Adipocyte (in vitro differentiated cells): Measurements from ENCODE around the gene CC2D1A.
A peak's percentile ranks its signal among the peaks of the same experiment; 100 is the strongest.
"Not testable (repeated sequence)": the region's sequence is repeated elsewhere in the genome, so short reads cannot be mapped to it uniquely, and the experiment has no call there.

Source experiments
- DNase-seq: peaks from one replicate; pipeline ENCODE4 v3.0.0-alpha.2; 2015; ENCODE audit warnings: low read depth
- H3K27me3 ChIP-seq: replicated peaks from 2 replicates; pipeline ENCODE4 v1.7.0; 2013; ENCODE audit warnings: mild to moderate bottlenecking, low read length, moderate library complexity; ENCODE audit not compliant: control insufficient read depth, insufficient read depth
- H3K36me3 ChIP-seq: 2 replicates; pipeline ENCODE4 v1.7.0; 2013; ENCODE audit warnings: low read length, mild to moderate bottlenecking, moderate library complexity; ENCODE audit not compliant: control insufficient read depth, insufficient read depth, severe bottlenecking
- H3K4me1 ChIP-seq: 2 replicates; pipeline ENCODE4 v1.7.0; 2013; ENCODE audit warnings: mild to moderate bottlenecking, low read length, moderate library complexity; ENCODE audit not compliant: control insufficient read depth, insufficient read depth
- H3K4me3 ChIP-seq: 2 replicates; pipeline ENCODE4 v1.7.0; 2013; ENCODE audit warnings: mild to moderate bottlenecking, low read length, moderate library complexity
- H3K9ac ChIP-seq: 2 replicates; pipeline ENCODE4 v1.7.0; 2013; ENCODE audit warnings: mild to moderate bottlenecking, low read length, moderate library complexity
- H3K9me3 ChIP-seq: 2 replicates; pipeline ENCODE4 v1.7.0; 2013; ENCODE audit warnings: mild to moderate bottlenecking, low read length, moderate library complexity; ENCODE audit not compliant: control insufficient read depth

CC2D1A gene

DNA sequence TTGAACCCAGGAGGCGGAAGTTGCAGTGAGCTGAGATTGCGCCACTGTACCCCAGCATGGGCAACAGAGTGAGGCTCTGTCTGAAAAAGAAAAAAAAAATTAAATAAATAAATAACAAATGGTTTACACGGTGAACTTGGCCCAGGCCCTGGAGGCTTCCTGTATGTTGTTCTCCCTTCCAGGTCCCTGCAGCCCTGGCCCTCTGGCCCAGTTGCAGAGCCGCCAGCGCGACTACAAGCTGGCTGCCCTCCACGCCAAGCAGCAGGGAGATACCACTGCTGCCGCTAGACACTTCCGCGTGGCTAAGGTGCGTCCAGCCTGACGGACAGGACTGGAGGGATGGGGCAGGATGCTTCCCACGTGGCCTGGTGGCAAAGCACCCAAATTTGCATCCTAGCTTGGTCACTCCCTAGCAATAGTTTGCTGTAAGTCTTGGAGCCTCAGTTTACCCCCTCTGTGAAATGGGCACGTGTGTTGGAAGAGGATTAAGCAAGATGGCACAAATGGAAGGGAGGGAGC lies 11.9 kb downstream of the CC2D1A start:
- Histone ChIP-seq H3K4me3 (no peak overlapping the region), H3K9ac (no peak overlapping the region), H3K36me3 (peaks cover 47% of the 10 kb centered on the region), H3K4me1 (no peaks in the 10 kb centered on the region), H3K27me3 (no peaks in the 10 kb centered on the region), H3K9me3 (no peaks in the 10 kb centered on the region)
- DNase-seq, result no peak

DNA sequence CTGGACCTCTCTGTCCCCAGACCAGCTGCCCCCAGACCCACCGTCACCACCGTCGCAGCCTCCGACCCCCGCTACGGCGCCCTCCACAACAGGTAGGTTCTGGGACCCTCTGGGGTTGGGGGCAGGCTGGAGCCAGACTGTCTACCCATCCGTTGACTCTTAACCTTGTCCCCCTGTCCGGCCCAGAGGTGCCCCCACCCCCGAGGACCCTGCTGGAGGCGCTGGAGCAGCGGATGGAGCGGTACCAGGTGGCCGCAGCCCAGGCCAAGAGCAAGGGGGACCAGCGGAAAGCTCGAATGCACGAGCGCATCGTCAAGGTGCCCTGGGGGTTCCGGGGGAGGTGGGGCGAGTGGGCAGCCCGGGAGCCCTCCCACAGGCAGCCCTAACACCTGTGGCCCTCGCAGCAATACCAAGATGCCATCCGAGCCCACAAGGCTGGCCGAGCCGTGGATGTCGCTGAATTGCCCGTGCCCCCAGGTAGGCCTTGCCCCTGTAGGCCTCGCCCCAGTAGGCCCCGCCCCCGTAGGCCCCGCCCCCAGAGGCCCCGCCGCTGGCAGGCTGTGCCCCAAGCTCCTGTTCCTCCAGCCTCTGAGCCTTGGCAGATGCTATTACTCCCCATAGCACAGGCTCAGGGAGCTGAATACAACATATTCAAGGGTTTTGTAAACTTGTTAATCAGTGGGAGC lies 12.9 kb downstream of the CC2D1A start:
- Histone ChIP-seq H3K9ac (no peak overlapping the region), H3K36me3 (peaks cover 45% of the 10 kb centered on the region), H3K4me1 (no peaks in the 10 kb centered on the region), H3K9me3 (no peaks in the 10 kb centered on the region), H3K27me3 (no peaks in the 10 kb centered on the region), H3K4me3 (no peak overlapping the region)
- DNase-seq, result no peak

DNA sequence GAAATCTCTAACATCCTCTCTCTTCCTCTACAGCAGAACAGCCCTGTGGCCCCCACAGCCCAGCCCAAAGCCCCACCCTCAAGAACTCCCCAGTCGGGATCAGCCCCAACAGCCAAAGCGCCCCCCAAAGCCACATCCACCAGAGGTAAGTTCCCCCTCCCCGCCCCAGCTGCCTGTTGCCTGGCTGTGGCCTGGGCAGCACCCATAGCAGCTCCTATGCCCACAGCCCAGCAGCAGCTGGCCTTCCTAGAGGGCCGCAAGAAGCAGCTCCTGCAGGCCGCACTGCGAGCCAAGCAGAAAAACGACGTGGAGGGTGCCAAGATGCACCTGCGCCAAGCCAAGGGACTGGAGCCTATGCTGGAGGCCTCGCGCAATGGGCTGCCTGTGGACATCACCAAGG lies 14.5 kb downstream of the CC2D1A start:
- no peak for DNase-seq
- H3K9me3 ChIP-seq, result no peaks in the 10 kb centered on the region
- peaks cover 45% of the 10 kb centered on the region for H3K36me3 ChIP-seq
- no peaks in the 10 kb centered on the region for H3K4me1 ChIP-seq
- H3K4me3 ChIP-seq, result no peak overlapping the region
- no peaks in the 10 kb centered on the region for H3K27me3 ChIP-seq
- H3K9ac ChIP-seq, result no peak overlapping the region

DNA sequence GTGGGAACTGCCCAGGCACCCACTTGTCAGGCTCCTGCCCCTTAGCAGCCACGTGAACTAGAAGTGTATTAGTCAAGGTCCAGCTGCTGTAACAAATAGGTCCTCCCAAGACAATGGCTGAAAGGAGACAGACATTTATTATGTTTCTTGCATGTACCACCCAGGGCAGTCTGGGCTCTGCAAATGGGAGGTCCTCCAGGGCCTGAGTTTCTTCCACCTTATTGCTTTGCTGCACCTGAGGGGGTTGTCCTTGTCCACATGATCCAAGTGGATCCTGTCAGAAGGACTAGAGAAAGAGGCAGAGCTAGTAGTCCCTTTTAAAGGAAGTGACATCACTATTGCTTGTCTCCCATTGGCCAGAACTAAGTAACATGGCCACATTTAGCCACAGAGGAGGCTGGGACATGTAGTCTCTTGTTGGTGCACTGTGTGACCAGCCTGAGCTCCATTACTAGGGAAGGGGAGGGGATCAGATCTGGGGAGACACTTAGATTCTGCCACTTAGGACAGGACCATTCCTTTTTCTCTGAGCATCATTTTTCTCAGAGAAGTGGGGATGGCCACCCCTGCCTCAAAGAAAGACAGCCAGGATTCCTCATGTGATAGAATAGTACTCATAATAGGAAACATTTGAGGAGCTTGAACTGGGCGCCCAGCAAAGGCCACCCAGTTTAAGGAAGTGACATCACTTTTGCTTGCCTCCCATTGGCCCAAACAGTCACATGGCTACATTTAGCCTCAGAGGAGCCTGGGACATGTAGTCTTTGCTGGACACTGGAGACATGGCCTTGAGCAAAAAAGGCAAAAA lies 15.1 kb downstream of the CC2D1A start:
- Histone ChIP-seq H3K27me3 (no peaks in the 10 kb centered on the region), H3K36me3 (peaks cover 41% of the 10 kb centered on the region), H3K4me1 (no peaks in the 10 kb centered on the region), H3K9me3 (no peaks in the 10 kb centered on the region), H3K9ac (no peak overlapping the region), H3K4me3 (no peak overlapping the region)
- peak; percentile 51 for DNase-seq

DNA sequence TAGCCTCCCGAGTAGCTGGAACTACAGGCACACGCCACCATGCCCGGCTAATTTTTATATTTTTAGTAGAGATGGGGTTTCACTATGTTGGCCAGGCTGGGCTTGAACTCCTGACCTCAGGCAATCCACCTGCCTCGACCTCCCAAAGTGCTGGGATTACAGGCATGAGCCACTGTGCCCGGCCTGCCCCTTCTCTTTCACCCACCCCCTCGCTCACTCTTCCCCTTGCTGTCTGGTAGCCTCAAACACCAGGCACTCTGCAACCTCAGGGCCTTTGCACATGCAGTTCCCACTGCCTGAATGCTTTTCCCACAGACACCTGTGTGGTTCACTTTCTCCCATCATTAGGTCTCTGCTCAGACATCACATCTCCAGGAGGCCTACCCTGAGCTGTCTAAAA lies 16.1 kb downstream of the CC2D1A start:
- H3K36me3 ChIP-seq, result peaks cover 49% of the 10 kb centered on the region
- H3K4me3 ChIP-seq, H3K27me3 ChIP-seq, H3K9me3 ChIP-seq, H3K9ac ChIP-seq, DNase-seq, H3K4me1 ChIP-seq: not testable (repeated sequence)

DNA sequence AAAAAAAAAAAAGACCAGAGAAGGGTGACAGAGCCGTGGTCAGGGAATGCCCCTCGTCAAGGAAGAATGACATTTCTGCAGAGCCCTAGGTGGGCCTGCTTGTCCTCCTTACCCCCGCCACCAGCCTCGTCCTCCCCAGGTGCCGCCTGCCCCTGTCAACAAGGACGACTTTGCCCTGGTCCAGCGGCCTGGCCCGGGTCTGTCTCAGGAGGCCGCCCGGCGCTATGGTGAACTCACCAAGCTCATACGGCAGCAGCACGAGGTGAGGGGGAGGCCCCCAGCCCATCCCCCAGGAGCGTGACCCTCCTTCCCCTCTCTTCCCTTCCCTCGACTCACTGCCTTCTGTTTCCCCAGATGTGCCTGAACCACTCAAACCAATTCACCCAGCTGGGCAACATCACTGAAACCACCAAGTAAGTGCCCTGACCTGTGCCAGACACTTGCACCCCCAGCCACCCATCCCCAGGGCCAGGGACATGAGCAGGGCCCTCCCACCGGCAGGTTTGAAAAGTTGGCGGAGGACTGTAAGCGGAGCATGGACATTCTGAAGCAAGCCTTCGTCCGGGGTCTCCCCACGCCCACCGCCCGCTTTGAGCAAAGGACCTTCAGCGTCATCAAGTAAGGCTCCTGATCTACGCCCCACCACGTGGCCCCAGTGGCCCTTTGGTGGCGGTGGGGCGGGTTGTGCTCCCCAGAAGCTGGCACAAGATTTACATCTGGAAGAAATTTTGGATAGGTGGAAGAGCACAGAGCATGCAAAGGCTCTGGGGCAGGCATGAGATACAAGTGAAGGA lies 17.4 kb downstream of the CC2D1A start:
- H3K36me3 ChIP-seq, result peaks cover 51% of the 10 kb centered on the region
- no peaks in the 10 kb centered on the region for H3K27me3 ChIP-seq
- no peaks in the 10 kb centered on the region for H3K4me1 ChIP-seq
- no peak for DNase-seq
- H3K9ac ChIP-seq, result no peak overlapping the region
- H3K4me3 ChIP-seq, result no peak overlapping the region
- H3K9me3 ChIP-seq, result no peaks in the 10 kb centered on the region

DNA sequence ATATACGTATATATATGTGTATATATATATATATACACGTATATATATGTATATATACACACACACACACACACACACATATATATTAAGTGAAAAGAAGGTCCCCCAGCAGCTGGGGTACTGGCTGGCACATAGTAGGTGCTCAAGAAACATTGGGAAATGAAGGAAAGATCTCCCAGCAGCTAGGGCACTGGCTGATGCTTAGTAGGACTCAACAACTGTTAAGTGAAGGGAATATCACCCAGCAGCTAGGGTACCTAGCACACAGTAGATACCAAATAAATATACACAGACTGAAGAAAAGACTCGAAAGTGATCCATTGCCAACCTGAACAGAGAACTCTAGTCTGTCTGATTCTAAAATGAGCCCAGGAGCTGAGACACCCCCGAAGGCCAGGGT lies 20.0 kb downstream of the CC2D1A start:
- H3K9ac ChIP-seq, result no peak overlapping the region
- H3K36me3 ChIP-seq, result peaks cover 43% of the 10 kb centered on the region
- DNase-seq, result no peak
- H3K9me3 ChIP-seq, result no peaks in the 10 kb centered on the region
- H3K27me3 ChIP-seq, result no peaks in the 10 kb centered on the region
- H3K4me1 ChIP-seq, result no peaks in the 10 kb centered on the region
- no peak overlapping the region for H3K4me3 ChIP-seq

DNA sequence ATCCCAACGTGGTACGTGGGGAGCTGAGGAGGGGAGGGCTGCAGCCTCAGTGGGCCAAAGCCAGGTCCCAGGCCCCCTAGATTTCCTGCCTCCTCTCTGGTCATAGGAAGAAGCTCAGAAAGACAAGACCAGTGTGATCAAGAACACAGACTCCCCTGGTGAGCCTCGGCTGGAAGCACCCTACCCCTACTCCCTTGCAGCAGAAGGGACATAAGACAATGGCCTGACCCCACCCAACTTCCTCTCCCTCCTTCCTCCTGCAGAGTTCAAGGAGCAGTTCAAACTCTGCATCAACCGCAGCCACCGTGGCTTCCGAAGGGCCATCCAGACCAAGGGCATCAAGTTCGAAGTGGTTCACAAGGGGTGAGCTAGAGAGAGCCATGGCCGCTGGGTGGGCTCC lies 20.7 kb downstream of the CC2D1A start:
- Histone ChIP-seq H3K4me3 (no peak overlapping the region), H3K9me3 (no peaks in the 10 kb centered on the region), H3K9ac (no peak overlapping the region), H3K36me3 (peaks cover 36% of the 10 kb centered on the region), H3K27me3 (no peaks in the 10 kb centered on the region), H3K4me1 (no peaks in the 10 kb centered on the region)
- DNase-seq, result no peak

DNA sequence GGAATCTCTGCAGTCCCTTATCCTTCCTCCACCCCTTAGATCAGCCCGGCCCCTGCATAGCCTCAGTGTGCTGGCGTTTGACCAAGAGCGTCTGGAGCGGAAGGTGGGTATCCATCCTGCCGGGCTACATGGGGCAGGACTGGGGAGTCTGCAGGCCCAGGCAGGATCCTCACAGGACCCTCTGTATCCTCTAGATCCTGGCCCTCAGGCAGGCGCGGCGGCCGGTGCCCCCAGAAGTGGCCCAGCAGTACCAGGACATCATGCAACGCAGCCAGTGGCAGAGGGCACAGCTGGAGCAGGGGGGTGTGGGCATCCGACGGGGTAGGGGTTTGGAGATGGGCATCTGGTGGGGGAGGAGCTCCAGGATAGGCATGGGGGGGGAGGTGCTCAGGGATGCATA lies 23.3 kb downstream of the CC2D1A start:
- Histone ChIP-seq H3K4me3 (no peak overlapping the region), H3K4me1 (no peaks in the 10 kb centered on the region)
- DNase-seq, result no peak

DNA sequence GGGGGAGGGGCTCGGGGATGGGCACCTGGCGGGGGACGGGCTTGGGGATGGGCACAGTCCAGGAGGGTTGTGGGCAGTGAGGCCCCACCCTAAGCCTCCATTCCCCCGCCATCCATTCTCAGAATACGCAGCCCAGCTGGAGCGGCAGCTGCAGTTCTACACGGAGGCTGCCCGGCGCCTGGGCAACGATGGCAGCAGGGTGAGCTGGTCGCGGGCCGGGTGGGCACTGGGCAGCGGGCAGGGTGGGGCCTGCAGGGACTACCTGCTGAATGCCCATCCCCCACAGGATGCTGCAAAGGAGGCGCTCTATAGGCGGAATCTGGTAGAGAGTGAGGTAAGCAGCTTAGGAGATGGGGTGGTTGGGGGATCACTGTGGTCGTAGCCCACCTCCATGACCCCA lies 24.0 kb downstream of the CC2D1A start:
- Histone ChIP-seq H3K36me3 (peaks cover 18% of the 10 kb centered on the region), H3K4me1 (no peaks in the 10 kb centered on the region), H3K9me3 (no peaks in the 10 kb centered on the region), H3K27me3 (peaks cover 14% of the 10 kb centered on the region), H3K9ac (no peak overlapping the region), H3K4me3 (no peak overlapping the region)
- no peak for DNase-seq

More for the DNA sequence above, 23.3 kb downstream of the CC2D1A start:
- no peaks in the 10 kb centered on the region for H3K9me3 ChIP-seq
- H3K36me3 ChIP-seq, result peaks cover 21% of the 10 kb centered on the region
- no peak overlapping the region for H3K9ac ChIP-seq
- peaks cover 7% of the 10 kb centered on the region for H3K27me3 ChIP-seq

DNA sequence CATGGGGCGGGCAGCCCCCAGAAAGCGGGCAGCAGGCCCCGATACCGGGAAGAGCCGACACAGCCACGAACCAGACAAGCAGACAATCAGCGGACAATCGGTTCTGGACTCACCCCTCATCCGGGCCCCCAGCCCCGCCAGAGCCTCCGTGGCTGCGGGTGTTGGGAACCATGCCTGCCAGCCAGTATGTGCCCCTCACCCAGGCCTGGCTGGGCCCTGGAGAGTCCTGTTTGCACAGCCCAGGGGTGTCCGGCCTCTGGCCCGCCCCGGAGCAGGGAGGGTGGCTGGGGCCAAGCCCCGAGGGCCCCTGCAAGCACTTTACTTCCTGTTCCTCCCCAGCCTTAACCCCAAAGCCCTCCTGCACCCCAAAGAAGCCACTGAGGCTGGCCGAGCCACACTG lies 24.4 kb downstream of the CC2D1A start:
- H3K4me3 ChIP-seq, result no peak overlapping the region
- H3K9me3 ChIP-seq, result no peaks in the 10 kb centered on the region
- H3K36me3 ChIP-seq, result peaks cover 13% of the 10 kb centered on the region
- peaks cover 16% of the 10 kb centered on the region for H3K27me3 ChIP-seq
- H3K9ac ChIP-seq, result no peak overlapping the region
- DNase-seq, result no peak
- H3K4me1 ChIP-seq, result no peaks in the 10 kb centered on the region
